ENCODE measurements around the gene ZDHHC19. TPM values are rescaled to one million over a fixed set of nuclear protein-coding genes. Genes with fewer than 3 reads are reported as not detected.

The ZDHHC19 gene
- total and polyA plus RNA-seq, 2 experiments from 2014 or later = 1.3 to 15.7 TPM

DNA sequence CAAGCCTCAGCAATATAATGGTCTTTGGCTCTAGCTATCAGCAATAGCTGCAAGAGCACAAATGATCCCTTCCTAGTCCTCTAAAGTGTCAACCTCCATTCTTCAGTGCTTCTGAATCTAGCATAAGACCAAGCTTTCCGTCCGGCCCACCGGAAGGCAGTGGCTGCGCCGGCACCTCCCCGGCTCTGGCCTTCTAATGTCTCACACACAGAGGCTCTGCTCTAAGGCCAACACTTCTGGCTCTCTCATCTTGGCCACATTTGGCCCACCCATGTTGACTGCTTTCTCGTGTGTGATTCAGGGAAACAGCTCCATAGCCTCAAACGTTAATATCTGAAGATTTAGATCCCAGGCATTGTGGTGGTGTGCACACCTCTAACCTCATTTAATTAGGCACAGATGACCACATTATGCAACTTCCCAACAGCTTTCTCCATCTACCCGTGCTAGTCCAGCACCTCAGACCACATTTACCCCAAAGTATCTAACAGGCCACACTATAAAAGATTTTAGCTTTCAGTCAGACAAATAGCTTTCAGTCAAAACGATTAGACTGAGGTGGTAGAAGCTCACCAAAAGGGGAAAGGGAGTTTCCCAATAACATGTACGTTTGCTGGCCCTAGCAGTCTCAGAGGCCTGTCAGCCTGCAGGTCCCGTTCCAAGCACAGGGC is 24.4 kb upstream of the ZDHHC19 start:
- Histone ChIP-seq H3K27me3 (ENCODE audit: insufficient read depth) (no peaks in the 10 kb centered on the region), H3K79me2 (replicated peaks; ENCODE audit: insufficient read depth) (no peaks in the 10 kb centered on the region), H3K4me2 (no peak overlapping the region), H3K27ac (ENCODE audit: low read depth) (no peak overlapping the region), H3K36me3 (ENCODE audit: insufficient read depth) (no peaks in the 10 kb centered on the region; the same call in 1 of the 2 replicates), H3K4me3 (no peak overlapping the region), H3F3A (replicated peaks; ENCODE audit: low read depth) (no peaks in the 10 kb centered on the region), H2AFZ (no peak overlapping the region), H3K4me1 (ENCODE audit: insufficient read depth) (peaks cover 9% of the 10 kb centered on the region; the same call in 1 of the 2 replicates), H4K20me1 (replicated peaks; ENCODE audit: insufficient read depth) (0 out of 2 replicates have a peak, but pooled peaks cover 5% of the 10 kb centered on the region), H3K9me2 (ENCODE audit: insufficient read depth) (no peaks in the 10 kb centered on the region)
- Mint-ChIP-seq H3K9me3 (no peaks in the 10 kb centered on the region), H3K4me1 (peaks cover 9% of the 10 kb centered on the region; the same call in 1 of the 3 replicates), H3K27ac (no peak overlapping the region), H3K4me3 (no peak overlapping the region), H3K36me3 (ENCODE audit: low read depth) (peaks cover 5% of the 10 kb centered on the region; the same call in 1 of the 3 replicates), H3K27me3 (ENCODE audit: insufficient read depth, low read depth, poor library complexity) (peaks cover 1% of the 10 kb centered on the region)
- no peak for DNase-seq (ENCODE audit: low spot score)
- ATAC-seq = no peak
- TF ChIP-seq, protein P1, sequence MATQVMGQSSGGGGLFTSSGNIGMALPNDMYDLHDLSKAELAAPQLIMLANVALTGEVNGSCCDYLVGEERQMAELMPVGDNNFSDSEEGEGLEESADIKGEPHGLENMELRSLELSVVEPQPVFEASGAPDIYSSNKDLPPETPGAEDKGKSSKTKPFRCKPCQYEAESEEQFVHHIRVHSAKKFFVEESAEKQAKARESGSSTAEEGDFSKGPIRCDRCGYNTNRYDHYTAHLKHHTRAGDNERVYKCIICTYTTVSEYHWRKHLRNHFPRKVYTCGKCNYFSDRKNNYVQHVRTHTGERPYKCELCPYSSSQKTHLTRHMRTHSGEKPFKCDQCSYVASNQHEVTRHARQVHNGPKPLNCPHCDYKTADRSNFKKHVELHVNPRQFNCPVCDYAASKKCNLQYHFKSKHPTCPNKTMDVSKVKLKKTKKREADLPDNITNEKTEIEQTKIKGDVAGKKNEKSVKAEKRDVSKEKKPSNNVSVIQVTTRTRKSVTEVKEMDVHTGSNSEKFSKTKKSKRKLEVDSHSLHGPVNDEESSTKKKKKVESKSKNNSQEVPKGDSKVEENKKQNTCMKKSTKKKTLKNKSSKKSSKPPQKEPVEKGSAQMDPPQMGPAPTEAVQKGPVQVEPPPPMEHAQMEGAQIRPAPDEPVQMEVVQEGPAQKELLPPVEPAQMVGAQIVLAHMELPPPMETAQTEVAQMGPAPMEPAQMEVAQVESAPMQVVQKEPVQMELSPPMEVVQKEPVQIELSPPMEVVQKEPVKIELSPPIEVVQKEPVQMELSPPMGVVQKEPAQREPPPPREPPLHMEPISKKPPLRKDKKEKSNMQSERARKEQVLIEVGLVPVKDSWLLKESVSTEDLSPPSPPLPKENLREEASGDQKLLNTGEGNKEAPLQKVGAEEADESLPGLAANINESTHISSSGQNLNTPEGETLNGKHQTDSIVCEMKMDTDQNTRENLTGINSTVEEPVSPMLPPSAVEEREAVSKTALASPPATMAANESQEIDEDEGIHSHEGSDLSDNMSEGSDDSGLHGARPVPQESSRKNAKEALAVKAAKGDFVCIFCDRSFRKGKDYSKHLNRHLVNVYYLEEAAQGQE (IDR thresholded peaks at IDR 0.05; ENCODE audit: unreplicated experiment) = no peak
- TF ChIP-seq NANOG (IDR thresholded peaks at IDR 0.05; ENCODE audit: borderline replicate concordance) (no peak), JUNB (IDR thresholded peaks at IDR 0.05; ENCODE audit: unreplicated experiment) (no peak)

DNA sequence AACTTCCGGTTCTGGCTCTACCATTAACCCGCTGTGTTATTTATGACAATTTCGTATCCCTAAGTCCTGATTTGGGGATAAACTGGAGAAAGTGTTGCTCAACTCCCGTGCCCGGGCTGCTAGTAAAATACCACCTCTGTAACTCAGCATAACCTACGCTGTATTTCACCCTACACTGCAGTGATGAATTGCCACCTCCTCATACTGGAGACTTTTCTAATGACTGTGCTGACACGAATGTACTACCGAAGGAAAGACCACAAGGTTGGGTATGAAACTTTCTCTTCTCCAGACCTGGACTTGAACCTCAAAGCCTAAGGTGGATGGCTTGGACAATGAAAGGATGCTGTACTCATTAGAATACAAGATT is 21.7 kb upstream of the ZDHHC19 start:
- H3K27me3 Mint-ChIP-seq (ENCODE audit: insufficient read depth, low read depth, poor library complexity) = peaks cover 3% of the 10 kb centered on the region
- H3K9me3 Mint-ChIP-seq = no peaks in the 10 kb centered on the region; the same call in 2 of the 3 replicates
- H3K27me3 ChIP-seq (ENCODE audit: insufficient read depth) = no peaks in the 10 kb centered on the region
- no peaks in the 10 kb centered on the region for H3K9me2 ChIP-seq (ENCODE audit: insufficient read depth)
- H3K27ac Mint-ChIP-seq = no peak overlapping the region
- H3K4me3 Mint-ChIP-seq = no peak overlapping the region
- TF ChIP-seq ZNF114 (CRISPR knock-in tag; IDR thresholded peaks at IDR 0.05) (no peak), EZH2 (IDR thresholded peaks at IDR 0.05; ENCODE audit: low read depth, unreplicated experiment) (no peak), EZH2phosphoT487 (IDR thresholded peaks at IDR 0.05; ENCODE audit: unreplicated experiment) (no peak), STAT1 (IDR thresholded peaks at IDR 0.05; ENCODE audit: unreplicated experiment) (no peak)
- TF ChIP-seq, protein P2, sequence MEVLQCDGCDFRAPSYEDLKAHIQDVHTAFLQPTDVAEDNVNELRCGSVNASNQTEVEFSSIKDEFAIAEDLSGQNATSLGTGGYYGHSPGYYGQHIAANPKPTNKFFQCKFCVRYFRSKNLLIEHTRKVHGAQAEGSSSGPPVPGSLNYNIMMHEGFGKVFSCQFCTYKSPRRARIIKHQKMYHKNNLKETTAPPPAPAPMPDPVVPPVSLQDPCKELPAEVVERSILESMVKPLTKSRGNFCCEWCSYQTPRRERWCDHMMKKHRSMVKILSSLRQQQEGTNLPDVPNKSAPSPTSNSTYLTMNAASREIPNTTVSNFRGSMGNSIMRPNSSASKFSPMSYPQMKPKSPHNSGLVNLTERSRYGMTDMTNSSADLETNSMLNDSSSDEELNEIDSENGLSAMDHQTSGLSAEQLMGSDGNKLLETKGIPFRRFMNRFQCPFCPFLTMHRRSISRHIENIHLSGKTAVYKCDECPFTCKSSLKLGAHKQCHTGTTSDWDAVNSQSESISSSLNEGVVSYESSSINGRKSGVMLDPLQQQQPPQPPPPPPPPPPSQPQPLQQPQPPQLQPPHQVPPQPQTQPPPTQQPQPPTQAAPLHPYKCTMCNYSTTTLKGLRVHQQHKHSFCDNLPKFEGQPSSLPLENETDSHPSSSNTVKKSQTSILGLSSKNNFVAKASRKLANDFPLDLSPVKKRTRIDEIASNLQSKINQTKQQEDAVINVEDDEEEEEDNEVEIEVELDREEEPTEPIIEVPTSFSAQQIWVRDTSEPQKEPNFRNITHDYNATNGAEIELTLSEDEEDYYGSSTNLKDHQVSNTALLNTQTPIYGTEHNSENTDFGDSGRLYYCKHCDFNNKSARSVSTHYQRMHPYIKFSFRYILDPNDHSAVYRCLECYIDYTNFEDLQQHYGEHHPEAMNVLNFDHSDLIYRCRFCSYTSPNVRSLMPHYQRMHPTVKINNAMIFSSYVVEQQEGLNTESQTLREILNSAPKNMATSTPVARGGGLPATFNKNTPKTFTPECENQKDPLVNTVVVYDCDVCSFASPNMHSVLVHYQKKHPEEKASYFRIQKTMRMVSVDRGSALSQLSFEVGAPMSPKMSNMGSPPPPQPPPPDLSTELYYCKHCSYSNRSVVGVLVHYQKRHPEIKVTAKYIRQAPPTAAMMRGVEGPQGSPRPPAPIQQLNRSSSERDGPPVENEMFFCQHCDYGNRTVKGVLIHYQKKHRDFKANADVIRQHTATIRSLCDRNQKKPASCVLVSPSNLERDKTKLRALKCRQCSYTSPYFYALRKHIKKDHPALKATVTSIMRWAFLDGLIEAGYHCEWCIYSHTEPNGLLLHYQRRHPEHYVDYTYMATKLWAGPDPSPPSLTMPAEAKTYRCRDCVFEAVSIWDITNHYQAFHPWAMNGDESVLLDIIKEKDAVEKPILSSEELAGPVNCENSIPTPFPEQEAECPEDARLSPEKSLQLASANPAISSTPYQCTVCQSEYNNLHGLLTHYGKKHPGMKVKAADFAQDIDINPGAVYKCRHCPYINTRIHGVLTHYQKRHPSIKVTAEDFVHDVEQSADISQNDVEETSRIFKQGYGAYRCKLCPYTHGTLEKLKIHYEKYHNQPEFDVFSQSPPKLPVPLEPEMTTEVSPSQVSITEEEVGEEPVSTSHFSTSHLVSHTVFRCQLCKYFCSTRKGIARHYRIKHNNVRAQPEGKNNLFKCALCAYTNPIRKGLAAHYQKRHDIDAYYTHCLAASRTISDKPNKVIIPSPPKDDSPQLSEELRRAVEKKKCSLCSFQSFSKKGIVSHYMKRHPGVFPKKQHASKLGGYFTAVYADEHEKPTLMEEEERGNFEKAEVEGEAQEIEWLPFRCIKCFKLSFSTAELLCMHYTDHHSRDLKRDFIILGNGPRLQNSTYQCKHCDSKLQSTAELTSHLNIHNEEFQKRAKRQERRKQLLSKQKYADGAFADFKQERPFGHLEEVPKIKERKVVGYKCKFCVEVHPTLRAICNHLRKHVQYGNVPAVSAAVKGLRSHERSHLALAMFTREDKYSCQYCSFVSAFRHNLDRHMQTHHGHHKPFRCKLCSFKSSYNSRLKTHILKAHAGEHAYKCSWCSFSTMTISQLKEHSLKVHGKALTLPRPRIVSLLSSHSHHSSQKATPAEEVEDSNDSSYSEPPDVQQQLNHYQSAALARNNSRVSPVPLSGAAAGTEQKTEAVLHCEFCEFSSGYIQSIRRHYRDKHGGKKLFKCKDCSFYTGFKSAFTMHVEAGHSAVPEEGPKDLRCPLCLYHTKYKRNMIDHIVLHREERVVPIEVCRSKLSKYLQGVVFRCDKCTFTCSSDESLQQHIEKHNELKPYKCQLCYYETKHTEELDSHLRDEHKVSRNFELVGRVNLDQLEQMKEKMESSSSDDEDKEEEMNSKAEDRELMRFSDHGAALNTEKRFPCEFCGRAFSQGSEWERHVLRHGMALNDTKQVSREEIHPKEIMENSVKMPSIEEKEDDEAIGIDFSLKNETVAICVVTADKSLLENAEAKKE (CRISPR knock-in tag; IDR thresholded peaks at IDR 0.05) = no peak
- DNase-seq (ENCODE audit: low spot score) (no peak), ATAC-seq (no peak)
- H3K79me2 ChIP-seq (replicated peaks; ENCODE audit: insufficient read depth) = no peaks in the 10 kb centered on the region
- H3F3A ChIP-seq (replicated peaks; ENCODE audit: low read depth) = no peaks in the 10 kb centered on the region
- no peak overlapping the region for H3K27ac ChIP-seq (ENCODE audit: low read depth)
- 0 out of 2 replicates have a peak, but pooled peaks cover 5% of the 10 kb centered on the region for H4K20me1 ChIP-seq (replicated peaks; ENCODE audit: insufficient read depth)
- H3K36me3 ChIP-seq (ENCODE audit: insufficient read depth) = no peaks in the 10 kb centered on the region
- H3K4me3 ChIP-seq = no peak overlapping the region
- no peaks in the 10 kb centered on the region for H3K36me3 Mint-ChIP-seq (ENCODE audit: low read depth)
- H3K4me1 Mint-ChIP-seq = 0 out of 3 replicates have a peak, but pooled peaks cover under 1% of the 10 kb centered on the region
- H3K4me1 ChIP-seq (ENCODE audit: insufficient read depth) = no peaks in the 10 kb centered on the region
- H2AFZ ChIP-seq = no peak overlapping the region
- H3K4me2 ChIP-seq = no peak overlapping the region
